Tibial nerve (tissue), 4 donors: Measurements from ENCODE around the gene THEMIS. TPM values are rescaled to one million over a fixed set of nuclear protein-coding genes. Genes with fewer than 3 reads are reported as not detected.

Source experiments
- DNase-seq, 2 donors: peaks; one replicate each; pipeline ENCODE4 v3.0.0-alpha.2; 2019; ENCODE audit warnings: low spot score in 2 of 2
- H3K27ac ChIP-seq, 4 donors: fragments of 200-600 bp; sonication (generic) in 3 of 4; one replicate each; pipeline ENCODE4 v1.5.1; 2017 to 2019; ENCODE audit warnings: mild to moderate bottlenecking in 1 of 4
- H3K27me3 ChIP-seq, 2 donors: fragments of 200-600 bp; sonication (generic) in 1 of 2; one replicate each; pipeline versions ENCODE4 v1.5.1 to v1.6.0; 2017 to 2019
- H3K36me3 ChIP-seq, 3 donors: fragments of 200-600 bp; sonication (generic); one replicate each; pipeline ENCODE4 v1.5.1; 2018 to 2019
- H3K4me1 ChIP-seq, 4 donors: fragments of 200-600 bp; sonication (generic) in 3 of 4; one replicate each; pipeline ENCODE4 v1.5.1; 2017 to 2019
- H3K4me3 ChIP-seq, 4 donors: fragments of 200-600 bp; sonication (generic) in 3 of 4; one replicate each; pipeline ENCODE4 v1.5.1; 2017 to 2019; ENCODE audit warnings: mild to moderate bottlenecking in 1 of 4, moderate library complexity in 1 of 4
- H3K9me3 ChIP-seq, 4 donors: fragments of 200-600 bp; sonication (generic) in 3 of 4; one replicate each; pipeline ENCODE4 v1.5.1; 2017 to 2019
- EP300 ChIP-seq, 2 donors: sonication (generic); formaldehyde crosslinking; IDR thresholded peaks; one replicate each; pipeline ENCODE4 v1.6.1; 2017; ENCODE audit warnings: antibody characterized with exemption in 2 of 2, mild to moderate bottlenecking in 1 of 2
- POLR2A ChIP-seq, 2 donors: fragments of 450-650 bp; IDR thresholded peaks; one replicate each; pipeline ENCODE4 v1.6.1; 2017; ENCODE audit warnings: antibody characterized with exemption in 2 of 2, mild to moderate bottlenecking in 2 of 2, moderate library complexity in 2 of 2
- WGBS, 2 donors: methylation state at CpG; one replicate each; pipeline ENCODE4 v1.1.5; 2018; 5-methylcytosine and 5-hydroxymethylcytosine counted together
- total RNA-seq, 4 donors: library from RNA; depleted of rRNA; stranded (reverse); fragments of >200 nt; gene quantifications; one replicate each; pipeline ENCODE4 v1.1.0, GENCODE V29; 2016
- TF ChIP-seq, protein P1 (sequence below), 5 experiments: fragments of 200-600 bp in 3 of 5; fragments of 450-650 bp in 2 of 5; sonication (generic) in 3 of 5; IDR thresholded peaks; one replicate each; pipeline ENCODE4 v1.5.1; 2016 to 2019; ENCODE audit warnings: antibody characterized with exemption in 5 of 5, mild to moderate bottlenecking in 3 of 5, moderate library complexity in 2 of 5

The THEMIS gene
- total RNA-seq, 4 donors from 2014 or later = 0.22 to 0.98 (median 0.57) TPM

GRCh38 chr6:127859956-127860355 is 40.9 kb downstream of the THEMIS start:
- no peaks in the 10 kb centered on the region for H3K27me3 ChIP-seq
- no peak overlapping the region for H3K4me3 ChIP-seq
- no peaks in the 10 kb centered on the region for H3K4me1 ChIP-seq
- TF ChIP-seq, protein P1, sequence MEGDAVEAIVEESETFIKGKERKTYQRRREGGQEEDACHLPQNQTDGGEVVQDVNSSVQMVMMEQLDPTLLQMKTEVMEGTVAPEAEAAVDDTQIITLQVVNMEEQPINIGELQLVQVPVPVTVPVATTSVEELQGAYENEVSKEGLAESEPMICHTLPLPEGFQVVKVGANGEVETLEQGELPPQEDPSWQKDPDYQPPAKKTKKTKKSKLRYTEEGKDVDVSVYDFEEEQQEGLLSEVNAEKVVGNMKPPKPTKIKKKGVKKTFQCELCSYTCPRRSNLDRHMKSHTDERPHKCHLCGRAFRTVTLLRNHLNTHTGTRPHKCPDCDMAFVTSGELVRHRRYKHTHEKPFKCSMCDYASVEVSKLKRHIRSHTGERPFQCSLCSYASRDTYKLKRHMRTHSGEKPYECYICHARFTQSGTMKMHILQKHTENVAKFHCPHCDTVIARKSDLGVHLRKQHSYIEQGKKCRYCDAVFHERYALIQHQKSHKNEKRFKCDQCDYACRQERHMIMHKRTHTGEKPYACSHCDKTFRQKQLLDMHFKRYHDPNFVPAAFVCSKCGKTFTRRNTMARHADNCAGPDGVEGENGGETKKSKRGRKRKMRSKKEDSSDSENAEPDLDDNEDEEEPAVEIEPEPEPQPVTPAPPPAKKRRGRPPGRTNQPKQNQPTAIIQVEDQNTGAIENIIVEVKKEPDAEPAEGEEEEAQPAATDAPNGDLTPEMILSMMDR (IDR thresholded peaks at IDR 0.05) = no peak
- TF ChIP-seq POLR2A (IDR thresholded peaks at IDR 0.05) (no peak), EP300 (IDR thresholded peaks at IDR 0.05) (no peak)
- DNase-seq = no peak
- H3K36me3 ChIP-seq = no peaks in the 10 kb centered on the region
- H3K9me3 ChIP-seq = no peaks in the 10 kb centered on the region
- H3K27ac ChIP-seq = no peak overlapping the region
- WGBS, 2 donors = 80 to 82% methylated on average over 2 of the region's 2 CpGs

- Histone ChIP-seq H3K4me1 (no peaks in the 10 kb centered on the region), H3K4me3 (no peak overlapping the region), H3K27ac (no peak overlapping the region), H3K36me3 (no peaks in the 10 kb centered on the region), H3K27me3 (no peaks in the 10 kb centered on the region), H3K9me3 (no peaks in the 10 kb centered on the region)
- 69 to 77% methylated on average over 4 of the region's 4 CpGs for WGBS, 2 donors
- TF ChIP-seq POLR2A (IDR thresholded peaks at IDR 0.05) (no peak), EP300 (IDR thresholded peaks at IDR 0.05) (no peak)
- TF ChIP-seq, protein P1 (IDR thresholded peaks at IDR 0.05) = no peak
- no peak for DNase-seq
Measured at GRCh38 chr6:127858727-127859391, 42.0 kb downstream of the THEMIS start.

DNA sequence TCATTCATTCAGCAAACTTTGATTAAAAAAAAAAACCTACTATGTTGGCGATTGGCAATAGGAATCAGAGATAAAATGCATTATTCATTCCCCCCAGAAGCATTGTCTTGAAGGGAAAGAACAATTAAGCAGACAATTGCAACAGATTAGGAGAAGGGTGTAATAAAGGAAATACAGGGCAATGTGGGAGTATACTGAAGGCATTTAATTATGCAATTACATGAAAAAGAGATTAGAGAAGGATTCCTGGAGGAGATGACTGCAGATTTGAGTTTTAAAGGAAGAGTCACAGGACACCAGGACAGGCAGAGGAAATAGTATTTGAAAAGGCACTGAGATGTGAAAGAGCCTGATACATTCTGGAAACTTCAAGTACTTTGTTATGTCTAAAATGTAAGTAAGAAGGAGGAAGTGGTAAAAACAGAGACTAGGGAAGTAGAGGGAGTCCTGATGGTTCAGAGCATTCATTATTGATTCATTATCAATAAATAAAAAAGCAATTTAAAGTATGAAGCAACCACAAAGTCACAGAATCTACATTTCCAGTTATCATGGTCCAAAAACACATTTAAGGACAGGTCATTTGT is 43.7 kb downstream of the THEMIS start:
- no peak overlapping the region for H3K4me3 ChIP-seq
- no peaks in the 10 kb centered on the region for H3K9me3 ChIP-seq
- H3K27me3 ChIP-seq = no peaks in the 10 kb centered on the region
- TF ChIP-seq EP300 (IDR thresholded peaks at IDR 0.05) = no peak
- no peak for TF ChIP-seq POLR2A (IDR thresholded peaks at IDR 0.05)
- TF ChIP-seq, protein P1 (IDR thresholded peaks at IDR 0.05) = no peak
- H3K27ac ChIP-seq = no peak overlapping the region
- 67 to 75% methylated on average over 1 of the region's 1 CpG for WGBS, 2 donors
- no peak for DNase-seq
- H3K4me1 ChIP-seq = no peaks in the 10 kb centered on the region
- H3K36me3 ChIP-seq = no peaks in the 10 kb centered on the region

GRCh38 chr6:127855542-127856159 is 45.2 kb downstream of the THEMIS start:
- Histone ChIP-seq H3K36me3 (no peaks in the 10 kb centered on the region), H3K9me3 (no peaks in the 10 kb centered on the region), H3K4me1 (no peaks in the 10 kb centered on the region), H3K4me3 (no peak overlapping the region), H3K27me3 (no peaks in the 10 kb centered on the region), H3K27ac (no peak overlapping the region)
- DNase-seq = no peak
- WGBS, 2 donors = 34 to 36% methylated on average over 4 of the region's 4 CpGs
- TF ChIP-seq POLR2A (IDR thresholded peaks at IDR 0.05) = no peak
- TF ChIP-seq, protein P1 (IDR thresholded peaks at IDR 0.05) = peak; percentile 12 to 40 (median 34)
- TF ChIP-seq EP300 (IDR thresholded peaks at IDR 0.05) = no peak

- TF ChIP-seq EP300 (IDR thresholded peaks at IDR 0.05) = no peak
- TF ChIP-seq POLR2A (IDR thresholded peaks at IDR 0.05) = no peak
- TF ChIP-seq, protein P1 (IDR thresholded peaks at IDR 0.05) = no peak
- Histone ChIP-seq H3K27ac (no peak overlapping the region), H3K4me3 (no peak overlapping the region), H3K9me3 (no peaks in the 10 kb centered on the region), H3K27me3 (no peaks in the 10 kb centered on the region), H3K4me1 (no peaks in the 10 kb centered on the region), H3K36me3 (no peaks in the 10 kb centered on the region)
- 91 to 97% methylated on average over 1 of the region's 1 CpG for WGBS, 2 donors
- DNase-seq = no peak
Measured at GRCh38 chr6:127854009-127854408, 46.8 kb downstream of the THEMIS start.
